H1 (cell line): Measurements from ENCODE around the gene MAPRE2.

Experiments used
- HDAC6 ChIP-seq: IDR thresholded peaks from one replicate; pipeline ENCODE4 v1.7.1; 2012; ENCODE audit warnings: low read depth, mild to moderate bottlenecking, inconsistent platforms, low read length, moderate library complexity
- POLR2A ChIP-seq, 2 experiments: IDR thresholded peaks; 1 replicate in 1 of 2; 2 replicates in 1 of 2; pipeline ENCODE4 v1.6.1; 2011; ENCODE audit warnings: low read depth in 2 of 2, low read length in 2 of 2, mild to moderate bottlenecking in 2 of 2; ENCODE audit errors: control extremely low read depth in 1 of 2
- POLR2AphosphoS5 ChIP-seq: IDR thresholded peaks from 2 replicates; pipeline ENCODE4 v1.6.1; 2011; ENCODE audit warnings: low read depth, low read length
- RAD21 ChIP-seq, 2 experiments: IDR thresholded peaks in 1 of 2; conservative IDR thresholded peaks in 1 of 2; 2 replicates each; pipeline ENCODE4 v1.6.1; 2011; ENCODE audit warnings: low read depth in 2 of 2, low read length in 2 of 2, improper control_type of control experiment in 1 of 2, inconsistent platforms in 1 of 2, mild to moderate bottlenecking in 1 of 2, moderate library complexity in 1 of 2
- SP1 ChIP-seq: IDR thresholded peaks from 2 replicates; pipeline ENCODE4 v1.6.1; 2011; ENCODE audit warnings: low read depth, low read length
- TF ChIP-seq, protein P1 (sequence below), 3 experiments: IDR thresholded peaks; 1 replicate in 2 of 3; 2 replicates in 1 of 3; pipeline versions ENCODE4 v1.5.1 to v1.6.1; 2011; ENCODE audit warnings: low read length in 3 of 3, mild to moderate bottlenecking in 3 of 3, inconsistent platforms in 2 of 3, low read depth in 1 of 3, moderate library complexity in 1 of 3; ENCODE audit not compliant: insufficient read depth in 1 of 3; ENCODE audit errors: control extremely low read depth in 1 of 3
- TF ChIP-seq, protein P2 (sequence below): IDR thresholded peaks from 2 replicates; pipeline ENCODE4 v1.6.1; 2012; ENCODE audit warnings: inconsistent platforms

DNA sequence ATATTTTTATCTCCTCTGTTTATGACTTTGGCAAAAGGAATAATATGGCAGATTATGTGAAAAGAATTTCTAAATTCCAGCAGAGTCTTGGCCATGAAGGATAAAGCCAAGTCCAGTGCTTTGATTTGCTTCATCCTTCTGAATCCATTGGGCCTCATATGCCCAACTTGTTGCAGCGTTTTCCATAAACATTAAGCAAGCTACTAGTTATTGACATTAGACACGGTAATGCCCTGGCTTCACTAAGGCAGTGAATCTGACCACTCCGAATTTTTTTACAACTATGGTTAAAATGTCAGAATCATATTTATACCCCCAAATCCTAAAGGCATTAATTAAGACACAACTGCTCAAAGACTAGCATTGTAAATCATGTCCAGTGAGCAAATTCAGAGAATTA lies 79.8 kb downstream of the MAPRE2 start:
- no peak for TF ChIP-seq HDAC6
- TF ChIP-seq, protein P1, sequence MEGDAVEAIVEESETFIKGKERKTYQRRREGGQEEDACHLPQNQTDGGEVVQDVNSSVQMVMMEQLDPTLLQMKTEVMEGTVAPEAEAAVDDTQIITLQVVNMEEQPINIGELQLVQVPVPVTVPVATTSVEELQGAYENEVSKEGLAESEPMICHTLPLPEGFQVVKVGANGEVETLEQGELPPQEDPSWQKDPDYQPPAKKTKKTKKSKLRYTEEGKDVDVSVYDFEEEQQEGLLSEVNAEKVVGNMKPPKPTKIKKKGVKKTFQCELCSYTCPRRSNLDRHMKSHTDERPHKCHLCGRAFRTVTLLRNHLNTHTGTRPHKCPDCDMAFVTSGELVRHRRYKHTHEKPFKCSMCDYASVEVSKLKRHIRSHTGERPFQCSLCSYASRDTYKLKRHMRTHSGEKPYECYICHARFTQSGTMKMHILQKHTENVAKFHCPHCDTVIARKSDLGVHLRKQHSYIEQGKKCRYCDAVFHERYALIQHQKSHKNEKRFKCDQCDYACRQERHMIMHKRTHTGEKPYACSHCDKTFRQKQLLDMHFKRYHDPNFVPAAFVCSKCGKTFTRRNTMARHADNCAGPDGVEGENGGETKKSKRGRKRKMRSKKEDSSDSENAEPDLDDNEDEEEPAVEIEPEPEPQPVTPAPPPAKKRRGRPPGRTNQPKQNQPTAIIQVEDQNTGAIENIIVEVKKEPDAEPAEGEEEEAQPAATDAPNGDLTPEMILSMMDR (IDR thresholded peaks at IDR 0.05; ENCODE audit: control extremely low read depth in 1 of 3, insufficient read depth in 1 of 3, low read depth in 1 of 3, low read length in 3 of 3) = no peak
- TF ChIP-seq RAD21 (IDR thresholded peaks at IDR 0.05 in 1 of 2, conservative IDR thresholded peaks at IDR 0.05 in 1 of 2; ENCODE audit: low read depth in 2 of 2, low read length in 2 of 2) = no peak
- no peak for TF ChIP-seq SP1
- no peak for TF ChIP-seq POLR2A (IDR thresholded peaks at IDR 0.05; ENCODE audit: control extremely low read depth in 1 of 2, low read depth in 2 of 2, low read length in 2 of 2)
- TF ChIP-seq, protein P2, sequence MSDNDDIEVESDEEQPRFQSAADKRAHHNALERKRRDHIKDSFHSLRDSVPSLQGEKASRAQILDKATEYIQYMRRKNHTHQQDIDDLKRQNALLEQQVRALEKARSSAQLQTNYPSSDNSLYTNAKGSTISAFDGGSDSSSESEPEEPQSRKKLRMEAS = no peak
- no peak for TF ChIP-seq POLR2AphosphoS5
